RWPE2 (cell line): ENCODE data around the gene THY1.

Source experiments
- ATAC-seq: fragments of 200-7000 bp; cut with Tn5 transposase; 3 replicates; pipeline ENCODE4 v1.9.1; 2021; ENCODE audit warnings: low read depth
- DNase-seq: peaks from one replicate; pipeline ENCODE4 v3.0.0-alpha.2; 2020; ENCODE audit warnings: low spot score
- H3K27ac ChIP-seq: fragments of 450-650 bp; 2 replicates; pipeline ENCODE4 v1.5.1; 2017; ENCODE audit warnings: mild to moderate bottlenecking; ENCODE audit not compliant: poor library complexity, severe bottlenecking
- H3K27me3 ChIP-seq: fragments of 250-450 bp; sonication (Bioruptor Pico); 2 replicates; pipeline ENCODE4 v1.5.1; 2021; ENCODE audit warnings: mild to moderate bottlenecking, moderate library complexity; ENCODE audit not compliant: insufficient read depth, poor library complexity, severe bottlenecking
- H3K36me3 ChIP-seq: fragments of 250-450 bp; sonication (Bioruptor Pico); 2 replicates; pipeline ENCODE4 v1.5.1; 2020; ENCODE audit warnings: low read depth, mild to moderate bottlenecking, moderate library complexity
- H3K4me1 ChIP-seq: fragments of 250-450 bp; sonication (Bioruptor Pico); 2 replicates; pipeline ENCODE4 v1.5.1; 2021; ENCODE audit warnings: mild to moderate bottlenecking, moderate library complexity; ENCODE audit not compliant: insufficient read depth, poor library complexity, severe bottlenecking
- H3K4me3 ChIP-seq: fragments of 250-450 bp; sonication (Bioruptor Pico); 2 replicates; pipeline ENCODE4 v1.5.1; 2021; ENCODE audit warnings: mild to moderate bottlenecking, moderate library complexity; ENCODE audit not compliant: severe bottlenecking
- H3K9me3 ChIP-seq: fragments of 250-450 bp; sonication (Bioruptor Pico); 2 replicates; pipeline ENCODE4 v1.5.1; 2021; ENCODE audit warnings: mild to moderate bottlenecking, moderate library complexity; ENCODE audit not compliant: severe bottlenecking
- TF ChIP-seq, protein P1 (sequence below): fragments of 450-650 bp; IDR thresholded peaks from one replicate; pipeline ENCODE4 v1.5.1; 2017; ENCODE audit warnings: mild to moderate bottlenecking, moderate library complexity; ENCODE audit not compliant: poor library complexity, severe bottlenecking

THY1 gene

DNA sequence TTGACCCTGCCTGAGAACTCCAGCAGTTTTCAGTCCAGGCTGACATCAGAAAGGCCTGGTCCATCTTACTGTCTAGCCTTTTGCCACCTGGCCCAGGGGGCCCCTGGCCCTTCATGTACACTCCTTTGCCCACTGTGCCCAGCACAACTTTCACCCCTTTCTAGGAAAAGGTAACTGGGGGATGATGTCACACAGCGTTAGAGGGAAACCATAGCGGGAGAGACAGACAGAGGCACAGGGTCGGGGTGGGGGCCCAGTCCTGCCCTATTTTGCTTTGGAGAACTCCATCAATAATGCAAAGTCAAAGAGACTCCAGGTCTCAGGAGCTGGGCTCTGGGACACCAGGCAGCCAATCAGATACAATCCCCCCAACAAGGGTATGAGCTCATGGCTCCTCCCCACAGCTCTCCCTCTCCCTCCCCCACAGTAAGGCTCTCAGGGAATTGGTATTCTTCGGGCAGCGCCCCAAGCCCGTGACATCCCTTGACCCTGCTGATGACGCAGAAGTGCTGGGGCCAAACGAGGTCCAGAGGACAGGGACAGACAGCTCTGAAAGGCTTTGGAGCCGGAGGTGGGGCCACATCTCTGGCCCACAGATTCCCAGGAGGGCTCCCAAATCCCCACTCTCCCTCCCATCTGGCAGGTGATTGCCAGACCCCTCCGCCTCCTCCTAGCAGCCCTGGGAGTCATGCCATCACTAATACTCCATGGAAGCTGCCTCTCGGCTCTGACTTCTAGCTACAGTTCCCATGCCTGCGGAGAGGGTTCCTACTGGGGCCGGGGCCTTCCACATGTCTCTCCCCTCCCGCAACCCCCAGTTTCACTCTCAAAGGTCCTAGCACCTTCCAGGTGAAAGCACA is 47.4 kb downstream of the THY1 start:
- Histone ChIP-seq H3K4me3 (no peak overlapping the region), H3K36me3 (no peaks in the 10 kb centered on the region), H3K9me3 (no peaks in the 10 kb centered on the region), H3K27me3 (no peaks in the 10 kb centered on the region), H3K27ac (peak overlapping the region; percentile 36), H3K4me1 (peaks cover 29% of the 10 kb centered on the region)
- ATAC-seq (no peak), DNase-seq (no peak)
- TF ChIP-seq, protein P1, sequence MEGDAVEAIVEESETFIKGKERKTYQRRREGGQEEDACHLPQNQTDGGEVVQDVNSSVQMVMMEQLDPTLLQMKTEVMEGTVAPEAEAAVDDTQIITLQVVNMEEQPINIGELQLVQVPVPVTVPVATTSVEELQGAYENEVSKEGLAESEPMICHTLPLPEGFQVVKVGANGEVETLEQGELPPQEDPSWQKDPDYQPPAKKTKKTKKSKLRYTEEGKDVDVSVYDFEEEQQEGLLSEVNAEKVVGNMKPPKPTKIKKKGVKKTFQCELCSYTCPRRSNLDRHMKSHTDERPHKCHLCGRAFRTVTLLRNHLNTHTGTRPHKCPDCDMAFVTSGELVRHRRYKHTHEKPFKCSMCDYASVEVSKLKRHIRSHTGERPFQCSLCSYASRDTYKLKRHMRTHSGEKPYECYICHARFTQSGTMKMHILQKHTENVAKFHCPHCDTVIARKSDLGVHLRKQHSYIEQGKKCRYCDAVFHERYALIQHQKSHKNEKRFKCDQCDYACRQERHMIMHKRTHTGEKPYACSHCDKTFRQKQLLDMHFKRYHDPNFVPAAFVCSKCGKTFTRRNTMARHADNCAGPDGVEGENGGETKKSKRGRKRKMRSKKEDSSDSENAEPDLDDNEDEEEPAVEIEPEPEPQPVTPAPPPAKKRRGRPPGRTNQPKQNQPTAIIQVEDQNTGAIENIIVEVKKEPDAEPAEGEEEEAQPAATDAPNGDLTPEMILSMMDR: no peak

DNA sequence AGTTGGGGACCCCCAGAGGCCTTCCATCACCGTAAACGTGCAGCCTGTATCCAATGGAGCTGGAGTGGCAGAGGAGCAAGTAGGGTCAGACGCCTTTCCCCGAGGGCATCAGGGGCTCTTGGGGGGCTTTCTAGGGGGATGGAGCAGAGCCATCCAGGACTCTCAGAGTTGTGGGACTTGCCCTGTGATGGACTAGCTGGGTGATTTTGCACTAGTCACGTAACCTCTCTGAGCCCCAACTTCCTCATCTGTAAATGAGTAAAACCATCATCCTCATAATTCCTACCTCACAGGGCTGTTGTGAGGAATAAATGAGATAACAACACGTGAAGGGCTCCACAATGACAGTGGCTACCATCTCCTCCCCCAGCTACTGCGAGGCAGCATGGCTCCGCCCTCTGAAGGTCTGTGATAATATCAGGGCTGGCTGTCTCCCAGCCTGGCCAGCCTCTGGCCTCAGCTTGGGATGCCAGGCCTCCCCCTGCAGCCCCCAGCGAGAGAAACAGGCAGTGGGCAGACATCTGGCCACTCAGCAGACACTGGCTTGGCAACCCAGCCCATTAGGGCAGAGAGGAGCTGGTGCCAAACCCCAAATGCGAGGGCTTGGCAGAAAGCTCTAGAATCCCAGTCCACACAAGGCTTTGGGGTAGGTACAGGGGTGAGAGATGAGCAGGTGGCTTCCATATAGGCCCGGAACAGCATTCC is 48.2 kb downstream of the THY1 start:
- TF ChIP-seq, protein P1: no peak
- ATAC-seq: no peak
- Histone ChIP-seq H3K4me1 (peaks cover 29% of the 10 kb centered on the region), H3K27me3 (no peaks in the 10 kb centered on the region), H3K9me3 (no peaks in the 10 kb centered on the region), H3K4me3 (no peak overlapping the region), H3K36me3 (no peaks in the 10 kb centered on the region), H3K27ac (no peak overlapping the region)
- DNase-seq: no peak

GRCh38 chr11:119373921-119374631 is 48.9 kb downstream of the THY1 start:
- H3K36me3 ChIP-seq: no peaks in the 10 kb centered on the region
- TF ChIP-seq, protein P1: peak; percentile 77
- H3K27me3 ChIP-seq: no peaks in the 10 kb centered on the region
- ATAC-seq (peak; percentile 30; the same call in 1 of the 3 replicates), DNase-seq (no peak)
- H3K4me3 ChIP-seq: no peak overlapping the region
- peaks cover 33% of the 10 kb centered on the region for H3K4me1 ChIP-seq
- H3K27ac ChIP-seq: no peak overlapping the region
- H3K9me3 ChIP-seq: no peaks in the 10 kb centered on the region

DNA sequence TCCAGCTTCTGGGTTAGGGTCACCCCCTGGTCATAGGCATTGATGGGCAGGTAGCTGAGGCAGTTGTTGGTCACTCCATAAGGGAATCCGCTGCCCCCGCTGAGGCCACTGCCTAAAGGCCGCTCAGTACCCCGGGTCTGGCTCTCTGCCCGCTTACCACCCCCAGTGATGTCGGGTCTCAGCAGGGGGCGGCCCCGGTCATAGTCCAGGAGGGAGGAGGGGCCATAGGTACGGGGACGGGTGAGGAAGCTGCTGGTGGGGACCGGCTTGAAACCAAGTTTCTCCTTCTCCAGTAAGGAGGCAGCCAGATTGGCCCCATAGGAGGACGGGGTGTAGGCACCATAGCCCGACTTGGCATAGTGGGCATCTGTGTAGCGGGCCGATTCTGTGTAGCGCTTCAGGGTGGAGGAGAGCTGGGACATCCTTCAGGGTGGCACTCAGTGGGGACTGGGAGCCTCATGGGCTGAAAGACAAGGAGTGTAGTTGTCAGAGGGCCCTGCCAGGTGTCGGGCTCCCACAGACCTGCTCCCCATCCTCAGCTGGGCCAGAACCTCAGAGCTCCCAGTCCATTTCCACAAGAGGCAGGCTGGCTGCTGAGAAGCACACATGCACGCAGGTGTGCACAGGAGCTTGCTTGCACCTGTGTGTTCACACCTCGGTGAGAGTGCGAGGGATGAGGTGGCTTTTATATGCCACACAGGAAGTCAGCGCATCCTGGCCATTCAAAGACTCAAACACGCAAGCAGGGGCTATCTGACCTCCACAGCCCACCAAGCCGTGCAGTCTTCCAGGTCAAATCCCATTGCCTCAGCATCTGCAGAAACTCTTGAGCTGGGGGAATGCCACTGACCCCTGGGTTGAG is 49.7 kb downstream of the THY1 start:
- no peaks in the 10 kb centered on the region for H3K36me3 ChIP-seq
- H3K4me1 ChIP-seq: peaks cover 41% of the 10 kb centered on the region
- H3K27ac ChIP-seq: no peak overlapping the region
- no peak for ATAC-seq
- TF ChIP-seq, protein P1: no peak
- no peaks in the 10 kb centered on the region for H3K9me3 ChIP-seq
- H3K27me3 ChIP-seq: no peaks in the 10 kb centered on the region
- DNase-seq: no peak
- no peak overlapping the region for H3K4me3 ChIP-seq
